Fibroblast of the aortic adventitia (primary cell): ENCODE data around the gene YPEL2. TPM values are rescaled to one million over a fixed set of nuclear protein-coding genes. Genes with fewer than 3 reads are reported as not detected.

Source experiments
- DNase-seq: peaks from one replicate; pipeline ENCODE4 v3.0.0-alpha.2; 2010; ENCODE audit warnings: low read depth
- H3K4me3 ChIP-seq: 2 replicates; pipeline ENCODE4 v1.5.1; 2011; ENCODE audit warnings: low read depth, mild to moderate bottlenecking, control low read depth, low read length, moderate library complexity
- CTCF ChIP-seq: IDR thresholded peaks from 2 replicates; pipeline ENCODE4 v1.5.1; 2011; ENCODE audit warnings: mild to moderate bottlenecking, low read length, control low read depth, inconsistent platforms; ENCODE audit not compliant: insufficient read depth
- total RNA-seq: library from RNA; depleted of rRNA; stranded (reverse); fragments of >200 nt; gene quantifications from 2 replicates; pipeline ENCODE4 v1.2.3, GENCODE V29; 2012; ENCODE audit warnings: low replicate concordance

YPEL2 gene
- total RNA-seq, 1 donor = 10.8 TPM

GRCh38 chr17:59396134-59396826 is 64.8 kb downstream of the YPEL2 start:
- DNase-seq = no peak
- TF ChIP-seq CTCF = no peak
- H3K4me3 ChIP-seq = no peak overlapping the region

DNA sequence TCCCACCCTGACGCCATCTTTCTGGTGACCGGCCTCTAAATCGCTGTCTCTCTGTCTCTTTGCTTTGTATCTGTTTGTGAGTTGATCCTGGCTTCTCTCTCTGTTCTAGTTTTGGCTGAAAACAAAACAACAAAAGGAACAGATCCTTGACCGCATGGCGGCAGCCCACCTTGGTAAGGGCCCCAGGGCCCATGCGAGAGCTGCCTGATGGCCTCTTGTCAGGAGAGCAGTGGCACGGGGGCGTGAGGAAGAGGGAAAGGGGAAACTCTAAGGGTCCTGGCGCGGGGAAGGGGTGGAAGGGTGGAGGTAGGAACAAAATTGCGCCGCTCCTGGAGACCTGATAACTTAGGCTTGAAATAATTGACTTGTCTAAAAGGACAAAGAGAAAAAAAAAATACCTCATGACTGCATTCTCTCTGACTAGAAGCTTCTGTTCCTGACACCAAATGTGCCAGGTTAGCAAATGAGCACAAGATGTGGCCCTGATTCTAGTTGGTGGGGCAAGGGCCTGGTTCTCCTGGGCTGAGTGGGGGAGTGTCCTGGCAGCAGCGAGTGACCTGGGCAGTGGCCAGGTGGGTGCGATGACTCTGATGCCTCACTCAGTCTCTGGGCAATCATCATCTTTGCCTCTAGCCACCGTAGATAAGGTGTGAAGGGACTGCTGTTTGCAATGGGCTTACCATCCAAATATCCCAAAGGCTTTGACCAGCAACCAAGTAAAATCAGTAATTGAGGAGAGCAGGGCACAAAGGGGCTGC is 66.0 kb downstream of the YPEL2 start:
- no peak for TF ChIP-seq CTCF
- no peak overlapping the region for H3K4me3 ChIP-seq
- DNase-seq = no peak

- H3K4me3 ChIP-seq = no peak overlapping the region
- DNase-seq = no peak
- no peak for TF ChIP-seq CTCF
Observed at GRCh38 chr17:59399914-59400313, 68.5 kb downstream of the YPEL2 start.

DNA sequence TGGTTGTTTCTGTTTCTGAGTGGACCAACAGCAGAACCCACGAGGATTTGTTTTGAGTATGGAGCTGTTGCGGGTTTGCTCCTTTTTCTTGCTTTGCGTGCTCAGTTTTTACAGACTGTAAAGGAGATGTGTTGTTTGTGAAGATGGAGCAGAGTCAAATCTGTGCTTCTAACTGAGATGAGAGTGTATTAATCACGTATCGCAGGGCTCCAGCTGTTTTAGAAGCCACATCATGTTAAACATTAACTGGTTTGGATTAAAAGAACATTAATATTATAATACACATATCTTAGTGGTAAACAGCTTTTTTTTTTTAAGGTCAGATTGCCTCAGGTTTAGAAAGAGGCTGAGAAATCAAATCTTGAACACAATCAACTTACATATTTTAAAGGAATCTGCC is 69.4 kb downstream of the YPEL2 start:
- peak overlapping the region; percentile 3 for H3K4me3 ChIP-seq
- TF ChIP-seq CTCF = no peak
- peak; percentile 6 for DNase-seq

DNA sequence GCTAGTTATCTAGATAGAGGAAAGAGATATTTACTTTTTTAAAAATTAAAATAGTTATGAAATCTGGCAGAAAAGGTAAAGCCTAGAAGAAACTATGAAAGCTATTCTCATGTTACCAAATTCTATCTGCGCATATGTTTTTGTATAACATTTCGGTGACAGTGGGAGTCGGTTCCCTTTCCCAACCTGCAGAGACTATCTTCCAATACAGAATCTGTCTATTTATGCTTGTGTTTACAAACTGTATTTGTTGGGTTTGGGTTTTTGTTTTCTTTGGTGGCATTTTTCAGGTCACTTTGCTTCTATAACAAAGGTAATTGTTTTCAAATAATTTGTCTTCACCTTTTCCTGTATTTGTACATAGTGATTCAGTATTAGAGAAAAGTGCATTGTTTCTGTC is 69.8 kb downstream of the YPEL2 start:
- no peak overlapping the region for H3K4me3 ChIP-seq
- DNase-seq = no peak
- no peak for TF ChIP-seq CTCF

GRCh38 chr17:59401725-59402124 is 70.3 kb downstream of the YPEL2 start:
- no peak for DNase-seq
- no peak overlapping the region for H3K4me3 ChIP-seq

More at GRCh38 chr17:59401725-59402124, 70.3 kb downstream of the YPEL2 start:
- TF ChIP-seq CTCF = no peak
